Activated CD8-positive, alpha-beta T cell treated with anti-CD3 and anti-CD28 coated beads, Interleukin-2, amount 10 ng/mL, durations not matched to agents 7 days and 5 days (primary cell): ENCODE results near the gene PPIE. TPM values are rescaled to one million over a fixed set of nuclear protein-coding genes. Genes with fewer than 3 reads are reported as not detected.
A peak's percentile ranks its signal among the peaks of the same experiment; 100 is the strongest.

Experiments
- ATAC-seq: fragments of 150-1000 bp; cut with Tn5 transposase; one replicate; pipeline ENCODE4 v1.10.0; 2021; ENCODE audit warnings: moderate library complexity
- CTCF ChIA-PET: fragments of 350-600 bp; sonication (Branson Sonifier 250); formaldehyde crosslinking; loops from one replicate; lab custom pipeline; 2021; ENCODE audit warnings: antibody characterized with exemption; lab: Charles Lee
- POLR2A ChIA-PET: fragments of 350-600 bp; sonication (Branson Sonifier 250); formaldehyde crosslinking; loops from one replicate; lab custom pipeline; 2021; ENCODE audit warnings: antibody characterized with exemption; lab: Charles Lee
- DNase-seq: peaks from one replicate; pipeline ENCODE4 v3.0.0-alpha.2; 2020
- H3K27ac Mint-ChIP-seq: one replicate; pipeline ENCODE4 v1.8.0; 2021; ENCODE audit warnings: mild to moderate bottlenecking, mixed read lengths
- H3K27me3 Mint-ChIP-seq: one replicate; pipeline ENCODE4 v1.8.0; 2021; ENCODE audit warnings: low read depth, mixed read lengths
- H3K36me3 Mint-ChIP-seq: one replicate; pipeline ENCODE4 v1.8.0; 2021; ENCODE audit warnings: low read depth, mixed read lengths
- H3K4me1 Mint-ChIP-seq: one replicate; pipeline ENCODE4 v1.8.0; 2021; ENCODE audit warnings: low read depth, mixed read lengths
- H3K4me3 Mint-ChIP-seq: one replicate; pipeline ENCODE4 v1.8.0; 2021; ENCODE audit warnings: mild to moderate bottlenecking, mixed read lengths
- H3K9me3 Mint-ChIP-seq: one replicate; pipeline ENCODE4 v1.8.0; 2022; ENCODE audit warnings: mixed read lengths; ENCODE audit not compliant: insufficient read depth
- total RNA-seq, 2 experiments: library from RNA; stranded (reverse); gene quantifications; one replicate each; pipeline ENCODE4 v1.2.3, GENCODE V29; 2021

Gene PPIE
- 10 to 100 TPM; 60.9 to 64.7 TPM for total RNA-seq

- DNase-seq, result peak; percentile 97
- ChIA-PET CTCF (interaction anchor here (0.8 to 2.6 kb wide), 8 partner anchors 18 to 301 kb away, joined by 3 to 12 read pairs (median 4); no protein-coding TSS in a partner anchor), POLR2A (interaction anchor here (0.6 to 1.9 kb wide), 9 partner anchors 14 to 1913 kb away, joined by 3 to 11 read pairs (median 4); partner anchors contain the start of genes CAP1 and NDUFS5)
- ATAC-seq, result peak; percentile 97
- peaks cover 10% of the 10 kb centered on the region for H3K27me3 Mint-ChIP-seq
- peaks cover 41% of the 10 kb centered on the region for H3K36me3 Mint-ChIP-seq
- H3K9me3 Mint-ChIP-seq, result peaks cover 6% of the 10 kb centered on the region
- H3K27ac Mint-ChIP-seq, result peak within 1 kb of the TSS; percentile 97
- peaks cover 46% of the 10 kb centered on the region for H3K4me1 Mint-ChIP-seq
- H3K4me3 Mint-ChIP-seq, result peak within 1 kb of the TSS; percentile 92
Observed at GRCh38 chr1:39738622-39739366, at the start of gene PPIE. PPIE (plus strand) TSS chr1:39738882; CDS start chr1:39738901, 19 bp downstream.

DNA sequence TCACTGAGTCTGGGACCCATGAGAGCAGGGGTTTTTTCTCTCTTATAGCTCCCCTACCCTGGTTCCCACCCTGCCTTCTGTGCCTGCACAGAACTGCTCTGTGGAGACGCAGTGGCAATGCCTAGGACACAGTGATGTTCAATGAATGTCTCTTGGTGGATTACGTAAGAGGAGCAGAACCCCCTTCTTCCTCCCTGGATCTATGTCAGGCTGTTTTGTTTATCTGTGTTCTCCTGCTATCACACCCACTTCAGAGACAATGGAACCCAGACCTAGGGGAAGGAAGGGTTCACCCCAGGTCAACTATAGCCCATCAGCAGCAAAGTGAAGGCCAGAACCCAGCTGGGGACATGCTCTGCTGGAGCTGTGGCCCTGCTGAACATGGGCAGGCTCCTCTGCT lies 49.5 kb upstream of the PPIE start:
- Mint-ChIP-seq H3K4me3 (no peak overlapping the region), H3K4me1 (peaks cover 26% of the 10 kb centered on the region), H3K27ac (no peak overlapping the region), H3K36me3 (no peaks in the 10 kb centered on the region), H3K9me3 (no peaks in the 10 kb centered on the region), H3K27me3 (peaks cover 53% of the 10 kb centered on the region)
- no peak for ATAC-seq
- ChIA-PET CTCF (interaction anchor here (1.2 kb wide), 1 partner anchor 31 kb away, joined by 4 read pairs; no protein-coding TSS in a partner anchor), POLR2A (no interaction called here)
- DNase-seq, result no peak

- Mint-ChIP-seq H3K27ac (no peak overlapping the region), H3K36me3 (no peaks in the 10 kb centered on the region), H3K4me1 (peaks cover 24% of the 10 kb centered on the region), H3K9me3 (no peaks in the 10 kb centered on the region), H3K27me3 (peaks cover 54% of the 10 kb centered on the region), H3K4me3 (no peak overlapping the region)
- ATAC-seq, result no peak
- DNase-seq, result no peak
- CTCF ChIA-PET, result interaction anchor here (1.2 kb wide), 1 partner anchor 31 kb away, joined by 4 read pairs; no protein-coding TSS in a partner anchor
- POLR2A ChIA-PET, result no interaction called here
Observed at GRCh38 chr1:39689635-39690034, 49.0 kb upstream of the PPIE start.

DNA sequence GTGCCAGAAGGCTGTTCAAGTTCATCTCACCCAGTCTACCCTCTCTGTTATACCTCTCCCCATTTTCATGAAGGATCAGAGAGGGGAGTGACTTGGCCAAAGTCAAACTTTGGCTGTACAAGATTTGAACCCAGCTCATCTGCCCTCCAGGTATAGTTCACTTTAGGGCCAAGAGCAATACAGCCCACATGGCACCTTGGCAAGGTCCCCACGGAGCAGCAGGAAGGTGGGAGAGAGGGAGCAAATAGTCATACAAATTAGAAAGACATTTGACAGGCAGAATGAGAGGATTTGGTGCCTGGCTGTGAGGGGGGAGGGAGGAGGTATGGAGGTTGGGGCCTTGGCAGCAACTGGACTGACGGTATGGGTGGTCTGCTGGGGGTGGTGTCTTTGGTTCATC lies 48.5 kb upstream of the PPIE start:
- Mint-ChIP-seq H3K4me1 (peaks cover 22% of the 10 kb centered on the region), H3K27me3 (peaks cover 54% of the 10 kb centered on the region), H3K9me3 (no peaks in the 10 kb centered on the region), H3K36me3 (no peaks in the 10 kb centered on the region), H3K4me3 (peak overlapping the region; percentile 74), H3K27ac (peak overlapping the region; percentile 49)
- no peak for ATAC-seq
- POLR2A ChIA-PET, result no interaction called here
- CTCF ChIA-PET, result interaction anchor here (0.9 kb wide), 1 partner anchor 283 kb away, joined by 3 read pairs; no protein-coding TSS in a partner anchor
- DNase-seq, result no peak

GRCh38 chr1:39690794-39691382 lies 47.8 kb upstream of the PPIE start:
- CTCF ChIA-PET, result interaction anchor here (0.9 to 1.8 kb wide), 4 partner anchors 33 to 283 kb away, joined by 3 to 14 read pairs (median 4); no protein-coding TSS in a partner anchor
- POLR2A ChIA-PET, result interaction anchor here (0.9 kb wide), 1 partner anchor 9 kb away, joined by 5 read pairs; no protein-coding TSS in a partner anchor
- DNase-seq (no peak), ATAC-seq (no peak)
- Mint-ChIP-seq H3K4me3 (peak overlapping the region; percentile 74), H3K9me3 (no peaks in the 10 kb centered on the region), H3K27ac (no peak overlapping the region), H3K4me1 (peaks cover 22% of the 10 kb centered on the region), H3K36me3 (no peaks in the 10 kb centered on the region), H3K27me3 (peaks cover 57% of the 10 kb centered on the region)

DNA sequence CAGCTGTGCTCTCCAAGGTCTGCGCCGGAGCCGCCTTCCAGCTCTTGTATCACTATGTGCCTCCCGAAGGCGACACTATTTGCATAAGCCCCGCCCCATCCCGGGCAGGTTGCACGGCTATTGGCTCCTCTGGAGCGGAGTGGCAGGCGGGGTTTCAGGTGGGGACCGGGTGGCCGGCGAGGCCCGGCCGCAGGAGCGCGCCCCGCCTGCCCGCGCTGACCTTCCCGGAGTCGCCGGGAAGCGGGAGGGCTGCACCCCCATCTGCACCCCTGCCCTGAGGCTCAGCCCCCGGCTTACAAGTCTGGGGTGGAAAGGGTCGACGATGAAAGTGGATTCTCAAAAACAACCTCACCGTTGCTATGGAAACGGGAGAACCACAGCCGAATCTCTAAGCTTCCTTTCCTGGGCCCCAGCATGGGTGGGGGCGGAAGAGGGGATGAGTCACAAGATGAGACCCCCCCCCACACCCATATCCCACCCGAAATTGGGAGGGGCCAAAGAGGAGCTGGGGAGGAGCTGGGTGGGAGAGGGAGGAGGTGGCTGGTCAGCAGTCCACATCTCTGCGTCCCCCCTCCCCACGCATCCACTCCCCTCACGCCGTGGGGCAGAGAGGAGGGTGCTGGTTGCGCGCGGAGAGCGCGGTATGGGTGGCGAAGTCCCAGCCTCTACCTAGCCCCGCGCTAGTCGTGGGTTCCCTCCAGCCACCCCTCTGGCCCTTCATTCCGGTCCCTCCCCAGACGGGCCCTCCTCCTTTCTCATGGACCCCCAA lies 47.1 kb upstream of the PPIE start, which contains the start of gene HPCAL4:
TSS of gene HPCAL4 (minus strand) at position 51 of the 769 bp plus-strand sequence. CDS start 6,830 bp downstream, outside the sequence.
- Mint-ChIP-seq H3K4me3 (peak within 1 kb of the TSS; percentile 74), H3K9me3 (no peaks in the 10 kb centered on the region), H3K27ac (peak within 1 kb of the TSS; percentile 49), H3K4me1 (peaks cover 22% of the 10 kb centered on the region), H3K27me3 (peaks cover 57% of the 10 kb centered on the region), H3K36me3 (no peaks in the 10 kb centered on the region)
- ATAC-seq (peak; percentile 98), DNase-seq (peak; percentile 93)
- POLR2A ChIA-PET, result interaction anchor here (0.9 kb wide), 1 partner anchor 10 kb away, joined by 5 read pairs; no protein-coding TSS in a partner anchor
- CTCF ChIA-PET, result interaction anchor here (0.6 to 1.8 kb wide), 5 partner anchors 13 to 282 kb away, joined by 3 to 14 read pairs (median 3); no protein-coding TSS in a partner anchor

- Mint-ChIP-seq H3K36me3 (no peaks in the 10 kb centered on the region), H3K27me3 (peaks cover 63% of the 10 kb centered on the region), H3K4me1 (peaks cover 22% of the 10 kb centered on the region), H3K27ac (no peak overlapping the region), H3K9me3 (no peaks in the 10 kb centered on the region), H3K4me3 (peak overlapping the region; percentile 26)
- ChIA-PET CTCF (interaction anchor here (0.7 to 2.0 kb wide), 8 partner anchors 9 to 108 kb away, joined by 3 to 14 read pairs (median 6); no protein-coding TSS in a partner anchor), POLR2A (no interaction called here)
- ATAC-seq, result no peak
- DNase-seq, result no peak
Observed at GRCh38 chr1:39692152-39693074, 46.3 kb upstream of the PPIE start.

- ATAC-seq (no peak), DNase-seq (no peak)
- no peaks in the 10 kb centered on the region for H3K9me3 Mint-ChIP-seq
- peaks cover 65% of the 10 kb centered on the region for H3K27me3 Mint-ChIP-seq
- H3K36me3 Mint-ChIP-seq, result no peaks in the 10 kb centered on the region
- CTCF ChIA-PET, result interaction anchor here (0.7 to 2.0 kb wide), 6 partner anchors 8 to 105 kb away, joined by 3 to 9 read pairs (median 6); no protein-coding TSS in a partner anchor
- H3K4me1 Mint-ChIP-seq, result peaks cover 22% of the 10 kb centered on the region
- POLR2A ChIA-PET, result no interaction called here
- H3K27ac Mint-ChIP-seq, result no peak overlapping the region
- H3K4me3 Mint-ChIP-seq, result no peak overlapping the region
Observed at GRCh38 chr1:39694026-39694425, 44.7 kb upstream of the PPIE start.

GRCh38 chr1:39695016-39695415 lies 43.7 kb upstream of the PPIE start:
- Mint-ChIP-seq H3K4me1 (peaks cover 19% of the 10 kb centered on the region), H3K9me3 (no peaks in the 10 kb centered on the region), H3K27ac (no peak overlapping the region), H3K36me3 (no peaks in the 10 kb centered on the region), H3K4me3 (no peak overlapping the region), H3K27me3 (peaks cover 62% of the 10 kb centered on the region)
- DNase-seq (no peak), ATAC-seq (no peak)
- ChIA-PET POLR2A (no interaction called here), CTCF (interaction anchor here (1.3 to 2.0 kb wide), 2 partner anchors 24 to 41 kb away, joined by 4 to 6 read pairs; no protein-coding TSS in a partner anchor)

- no peak for DNase-seq
- no peaks in the 10 kb centered on the region for H3K9me3 Mint-ChIP-seq
- H3K36me3 Mint-ChIP-seq, result no peaks in the 10 kb centered on the region
- ChIA-PET POLR2A (no interaction called here), CTCF (interaction anchor here (0.6 to 2.2 kb wide), 3 partner anchors 38 to 101 kb away, joined by 3 to 8 read pairs (median 4); no protein-coding TSS in a partner anchor)
- H3K27me3 Mint-ChIP-seq, result peaks cover 57% of the 10 kb centered on the region
- H3K4me3 Mint-ChIP-seq, result no peak overlapping the region
- ATAC-seq, result no peak
- peaks cover 8% of the 10 kb centered on the region for H3K4me1 Mint-ChIP-seq
- H3K27ac Mint-ChIP-seq, result no peak overlapping the region
Observed at GRCh38 chr1:39696448-39696847, 42.2 kb upstream of the PPIE start.
